Neural cell (in vitro differentiated cells): ENCODE data around the gene SLF2. TPM values are rescaled to one million over a fixed set of nuclear protein-coding genes. Genes with fewer than 3 reads are reported as not detected.

ENCODE experiments used
- H2AFZ ChIP-seq: fragments of 200-600, 300-800 bp; sonication (generic), shearing (Covaris generic); 2 replicates; pipeline ENCODE4 v1.6.0; 2014; ENCODE audit warnings: low read depth, mild to moderate bottlenecking, antibody characterized with exemption, low read length, moderate library complexity
- H3F3A ChIP-seq: fragments of 200-600 bp; shearing (Covaris generic); 2 replicates; pipeline ENCODE4 v1.6.1; 2016; ENCODE audit warnings: mild to moderate bottlenecking, moderate library complexity, mixed read lengths, antibody characterized with exemption, low read length; ENCODE audit not compliant: insufficient read depth, poor library complexity, severe bottlenecking
- H3K27ac ChIP-seq: fragments of 200-600, 300-800 bp; sonication (generic), shearing (Covaris generic); 2 replicates; pipeline ENCODE4 v1.5.1; 2014; ENCODE audit warnings: mild to moderate bottlenecking, low read length, moderate library complexity
- H3K27me3 ChIP-seq: fragments of 300-800, 200-600 bp; sonication (generic), shearing (Covaris generic); 2 replicates; pipeline ENCODE4 v1.6.0; 2014; ENCODE audit warnings: mild to moderate bottlenecking, low read depth, low read length, moderate library complexity; ENCODE audit not compliant: insufficient read depth
- H3K36me3 ChIP-seq: fragments of 300-800, 200-600 bp; sonication (generic), shearing (Covaris generic); 2 replicates; pipeline ENCODE4 v1.5.1; 2014; ENCODE audit warnings: mild to moderate bottlenecking, antibody characterized with exemption, low read length, moderate library complexity; ENCODE audit not compliant: insufficient read depth
- H3K4me2 ChIP-seq: fragments of 300-800, 200-600 bp; sonication (generic), shearing (Covaris generic); 2 replicates; pipeline ENCODE4 v1.6.0; 2014; ENCODE audit warnings: mild to moderate bottlenecking, low read length
- H3K4me3 ChIP-seq: fragments of 300-800, 200-600 bp; sonication (generic), shearing (Covaris generic); 2 replicates; pipeline ENCODE4 v1.5.1; 2014; ENCODE audit warnings: mild to moderate bottlenecking, low read length, moderate library complexity
- H3K79me2 ChIP-seq: fragments of 200-600 bp; shearing (Covaris generic); replicated peaks from 2 replicates; pipeline ENCODE4 v1.6.0; 2014; ENCODE audit warnings: mild to moderate bottlenecking, low read length, moderate library complexity; ENCODE audit not compliant: insufficient read depth
- H3K9ac ChIP-seq: fragments of 300-800, 200-600 bp; sonication (generic), shearing (Covaris generic); 2 replicates; pipeline ENCODE4 v1.6.1; 2016; ENCODE audit warnings: mild to moderate bottlenecking, low read length, mixed read lengths
- H3K9me2 ChIP-seq: fragments of 200-600 bp; shearing (Covaris generic); 2 replicates; pipeline ENCODE4 v1.6.1; 2016; ENCODE audit warnings: mild to moderate bottlenecking, low read length, mixed read lengths; ENCODE audit not compliant: insufficient read depth
- H3K9me3 ChIP-seq: fragments of 200-600, 300-800 bp; sonication (generic), shearing (Covaris generic); 2 replicates; pipeline ENCODE4 v1.6.1; 2016; ENCODE audit warnings: mild to moderate bottlenecking, mixed run types, low read length, moderate library complexity, mixed read lengths
- H4K20me1 ChIP-seq: fragments of 200-600 bp; shearing (Covaris generic); 2 replicates; pipeline ENCODE4 v1.6.1; 2016; ENCODE audit warnings: mild to moderate bottlenecking, mixed run types; ENCODE audit not compliant: insufficient read depth
- CTCF ChIP-seq: fragments of 450-650 bp; IDR thresholded peaks from 2 replicates; pipeline ENCODE4 v1.5.1; 2014; ENCODE audit warnings: antibody characterized with exemption, mild to moderate bottlenecking, moderate library complexity; ENCODE audit not compliant: poor library complexity, severe bottlenecking
- EP300 ChIP-seq: fragments of 450-650 bp; conservative IDR thresholded peaks from 2 replicates; pipeline ENCODE4 v1.6.1; 2014; ENCODE audit warnings: antibody characterized with exemption, mild to moderate bottlenecking, moderate library complexity; ENCODE audit not compliant: poor library complexity, severe bottlenecking
- EZH2 ChIP-seq: fragments of 200-600, 300-800 bp; shearing (Covaris generic), sonication (generic); IDR thresholded peaks from 2 replicates; pipeline ENCODE4 v1.6.1; 2014; ENCODE audit warnings: antibody characterized with exemption, low read length, borderline replicate concordance, mild to moderate bottlenecking; ENCODE audit not compliant: insufficient read depth, poor library complexity, severe bottlenecking
- MXI1 ChIP-seq: fragments of 450-650 bp; conservative IDR thresholded peaks from 2 replicates; pipeline ENCODE4 v1.6.1; 2014; ENCODE audit warnings: antibody characterized with exemption, mild to moderate bottlenecking; ENCODE audit not compliant: poor library complexity, severe bottlenecking
- POLR2AphosphoS5 ChIP-seq: IDR thresholded peaks from 2 replicates; pipeline ENCODE4 v1.6.1; 2012
- RAD21 ChIP-seq: fragments of 450-650 bp; conservative IDR thresholded peaks from 2 replicates; pipeline ENCODE4 v1.6.1; 2014; ENCODE audit warnings: antibody characterized with exemption, mild to moderate bottlenecking, moderate library complexity
- REST ChIP-seq: IDR thresholded peaks from 2 replicates; pipeline ENCODE4 v1.6.1; 2012; ENCODE audit warnings: borderline replicate concordance
- SMC3 ChIP-seq: fragments of 450-650 bp; conservative IDR thresholded peaks from 2 replicates; pipeline ENCODE4 v1.6.1; 2014; ENCODE audit warnings: antibody characterized with exemption, mild to moderate bottlenecking, moderate library complexity; ENCODE audit not compliant: poor library complexity
- TAF1 ChIP-seq: IDR thresholded peaks from 2 replicates; pipeline ENCODE4 v1.6.1; 2012; ENCODE audit warnings: low read depth
- polyA plus RNA-seq: library from polyadenylated mRNA; depleted of rRNA; stranded (reverse); fragments of >200 nt; gene quantifications from 2 replicates; pipeline ENCODE4 v1.2.3, GENCODE V29; 2014

The SLF2 gene
- polyA plus RNA-seq, 1 donor from 2014 or later, result 43.0 TPM

- H4K20me1 ChIP-seq, result no peaks in the 10 kb centered on the region
- no peaks in the 10 kb centered on the region for H3K9me3 ChIP-seq
- no peaks in the 10 kb centered on the region for H3F3A ChIP-seq
- no peaks in the 10 kb centered on the region for H3K27me3 ChIP-seq
- no peak overlapping the region for H2AFZ ChIP-seq
- H3K79me2 ChIP-seq, result no peaks in the 10 kb centered on the region
- no peak overlapping the region for H3K27ac ChIP-seq
- TF ChIP-seq POLR2AphosphoS5, result no peak
- no peak for TF ChIP-seq REST
- no peak for TF ChIP-seq EP300
- no peak for TF ChIP-seq CTCF
- TF ChIP-seq RAD21, result no peak
- no peak for TF ChIP-seq EZH2
- no peak for TF ChIP-seq SMC3
- H3K9ac ChIP-seq, result no peak overlapping the region
- H3K36me3 ChIP-seq, result no peaks in the 10 kb centered on the region
- H3K9me2 ChIP-seq, result no peaks in the 10 kb centered on the region
- no peak overlapping the region for H3K4me3 ChIP-seq
- no peak overlapping the region for H3K4me2 ChIP-seq
Observed at GRCh38 chr10:100886091-100886490, 26.7 kb upstream of the SLF2 start.

- TF ChIP-seq RAD21 (no peak), REST (no peak), SMC3 (no peak), TAF1 (no peak), EZH2 (no peak), CTCF (no peak), POLR2AphosphoS5 (no peak), EP300 (no peak), MXI1 (no peak)
- no peak overlapping the region for H3K9ac ChIP-seq
- no peak overlapping the region for H3K27ac ChIP-seq
- H3K36me3 ChIP-seq, result no peaks in the 10 kb centered on the region
- no peak overlapping the region for H2AFZ ChIP-seq
- H3K9me3 ChIP-seq, result no peaks in the 10 kb centered on the region
- H3K4me3 ChIP-seq, result no peak overlapping the region
- H3K4me2 ChIP-seq, result no peak overlapping the region
- no peaks in the 10 kb centered on the region for H3K9me2 ChIP-seq
- H4K20me1 ChIP-seq, result no peaks in the 10 kb centered on the region
- H3K79me2 ChIP-seq, result no peaks in the 10 kb centered on the region
- no peaks in the 10 kb centered on the region for H3F3A ChIP-seq
- no peaks in the 10 kb centered on the region for H3K27me3 ChIP-seq
Observed at GRCh38 chr10:100886521-100886920, 26.2 kb upstream of the SLF2 start.
